GM23338 (cell line): Measurements from ENCODE around the gene CNNM3. TPM values are rescaled to one million over a fixed set of nuclear protein-coding genes. Genes with fewer than 3 reads are reported as not detected.

Experiments used
- ATAC-seq: fragments of 200-7000 bp; cut with Tn5 transposase; 3 replicates; pipeline ENCODE4 v1.9.1; 2020
- DNase-seq: peaks from one replicate; pipeline ENCODE4 v3.0.0-alpha.2; 2015; ENCODE audit warnings: low spot score
- H2AFZ ChIP-seq: fragments of 200-600 bp; sonication (generic); 2 replicates; pipeline ENCODE4 v1.8.0; 2016; ENCODE audit warnings: antibody characterized with exemption, mild to moderate bottlenecking, moderate library complexity
- H3F3A ChIP-seq: fragments of 200-600 bp; sonication (generic); replicated peaks from 2 replicates; pipeline ENCODE4 v1.8.0; 2017; ENCODE audit warnings: antibody characterized with exemption, mixed run types, low read depth
- H3K27ac ChIP-seq: fragments of 200-600 bp; sonication (generic); 2 replicates; pipeline ENCODE4 v1.6.1; 2016; ENCODE audit warnings: low read depth
- H3K27me3 ChIP-seq: fragments of 200-600 bp; sonication (generic); 2 replicates; pipeline ENCODE4 v1.8.0; 2016; ENCODE audit warnings: mild to moderate bottlenecking, mixed run types, moderate library complexity; ENCODE audit not compliant: insufficient read depth
- H3K36me3 ChIP-seq: fragments of 200-600 bp; sonication (generic); 2 replicates; pipeline ENCODE4 v1.8.0; 2016; ENCODE audit warnings: mild to moderate bottlenecking; ENCODE audit not compliant: insufficient read depth
- H3K4me1 ChIP-seq: fragments of 200-600 bp; sonication (generic); 2 replicates; pipeline ENCODE4 v1.8.0; 2016; ENCODE audit warnings: mild to moderate bottlenecking, moderate library complexity; ENCODE audit not compliant: insufficient read depth
- H3K4me2 ChIP-seq: fragments of 200-600 bp; sonication (generic); 2 replicates; pipeline ENCODE4 v1.7.1; 2017; ENCODE audit warnings: mixed run types
- H3K4me3 ChIP-seq: fragments of 200-600 bp; sonication (generic); 2 replicates; pipeline ENCODE4 v1.6.1; 2016; ENCODE audit warnings: mixed run types
- H3K79me2 ChIP-seq: fragments of 200-600 bp; sonication (generic); replicated peaks from 2 replicates; pipeline ENCODE4 v1.8.0; 2017; ENCODE audit warnings: mild to moderate bottlenecking; ENCODE audit not compliant: insufficient read depth
- H3K9me2 ChIP-seq: fragments of 200-600 bp; sonication (generic); 2 replicates; pipeline ENCODE4 v1.8.0; 2017; ENCODE audit not compliant: insufficient read depth
- H4K20me1 ChIP-seq: fragments of 200-600 bp; sonication (generic); replicated peaks from 2 replicates; pipeline ENCODE4 v1.8.0; 2017; ENCODE audit warnings: mild to moderate bottlenecking; ENCODE audit not compliant: insufficient read depth
- H3K27ac Mint-ChIP-seq: 2 replicates; pipeline ENCODE4 v1.8.0; 2020; ENCODE audit warnings: inconsistent platforms, mild to moderate bottlenecking, moderate library complexity, mixed read lengths
- H3K27me3 Mint-ChIP-seq: 3 replicates; pipeline ENCODE4 v1.8.0; 2022; ENCODE audit warnings: low read depth, mild to moderate bottlenecking, moderate library complexity, mixed read lengths, inconsistent platforms; ENCODE audit not compliant: insufficient read depth, poor library complexity
- H3K36me3 Mint-ChIP-seq: 3 replicates; pipeline ENCODE4 v1.8.0; 2021; ENCODE audit warnings: low read depth, mild to moderate bottlenecking, inconsistent platforms, moderate library complexity, mixed read lengths
- H3K4me1 Mint-ChIP-seq: 3 replicates; pipeline ENCODE4 v1.8.0; 2020; ENCODE audit warnings: mild to moderate bottlenecking, inconsistent platforms, mixed read lengths
- H3K4me3 Mint-ChIP-seq: 3 replicates; pipeline ENCODE4 v1.8.0; 2021; ENCODE audit warnings: moderate library complexity, mild to moderate bottlenecking, inconsistent platforms, mixed read lengths
- H3K9me3 Mint-ChIP-seq: 3 replicates; pipeline ENCODE4 v1.8.0; 2020; ENCODE audit warnings: moderate library complexity, mild to moderate bottlenecking, inconsistent platforms, mixed read lengths
- CREB1 ChIP-seq: fragments of 250-450 bp; sonication (Bioruptor Pico); IDR thresholded peaks from 2 replicates; pipeline ENCODE4 v1.5.0; 2020; ENCODE audit warnings: low read depth, mild to moderate bottlenecking, moderate library complexity
- CTCF ChIP-seq, 2 experiments: fragments of 200-600 bp in 1 of 2; sonication (generic) in 1 of 2; conservative IDR thresholded peaks; 2 replicates each; pipeline versions ENCODE4 v1.5.1 to v1.6.1; 2016 to 2017; ENCODE audit warnings: antibody characterized with exemption in 2 of 2, low read depth in 2 of 2, mild to moderate bottlenecking in 2 of 2, moderate library complexity in 1 of 2
- ETS1 ChIP-seq: IDR thresholded peaks from 2 replicates; pipeline ENCODE4 v1.6.1; 2016; ENCODE audit warnings: antibody characterized with exemption
- EZH2 ChIP-seq: fragments of 200-600 bp; sonication (generic); IDR thresholded peaks from one replicate; pipeline ENCODE4 v1.8.0; 2017; ENCODE audit warnings: antibody characterized with exemption, mild to moderate bottlenecking, low read depth; ENCODE audit not compliant: unreplicated experiment
- EZH2phosphoT487 ChIP-seq: fragments of 200-600 bp; sonication (generic); IDR thresholded peaks from one replicate; pipeline ENCODE4 v1.8.1; 2018; ENCODE audit warnings: antibody characterized with exemption; ENCODE audit not compliant: unreplicated experiment
- JUNB ChIP-seq: IDR thresholded peaks from one replicate; pipeline ENCODE4 v1.6.1; 2016; ENCODE audit warnings: antibody characterized with exemption; ENCODE audit not compliant: unreplicated experiment
- NANOG ChIP-seq: IDR thresholded peaks from 2 replicates; pipeline ENCODE4 v1.6.1; 2016; ENCODE audit warnings: antibody characterized with exemption, borderline replicate concordance
- POLR2AphosphoS5 ChIP-seq: IDR thresholded peaks from 2 replicates; pipeline ENCODE4 v1.6.1; 2016; ENCODE audit warnings: antibody characterized with exemption, low read depth
- STAT1 ChIP-seq: IDR thresholded peaks from one replicate; pipeline ENCODE4 v1.6.1; 2016; ENCODE audit warnings: antibody characterized with exemption; ENCODE audit not compliant: unreplicated experiment
- ZNF114 ChIP-seq: fragments of 250-450 bp; sonication (Bioruptor Pico); IDR thresholded peaks from 2 replicates; pipeline ENCODE4 v1.5.0; 2020; ENCODE audit warnings: mild to moderate bottlenecking, moderate library complexity
- ZNF331 ChIP-seq: fragments of 250-450 bp; sonication (Bioruptor Pico); IDR thresholded peaks from 2 replicates; pipeline ENCODE4 v1.5.0; 2020; ENCODE audit warnings: low read depth, mild to moderate bottlenecking, moderate library complexity
- polyA plus RNA-seq: library from polyadenylated mRNA; unstranded; fragments of >200 nt; fragmentation: Nextera tagmentation; extraction: Ambion mirVana; gene quantifications from 2 replicates; pipeline ENCODE4 v1.2.1, GENCODE V29; 2016
- total RNA-seq: library from RNA; depleted of rRNA; stranded (reverse); fragments of >200 nt; shearing (Covaris generic); gene quantifications from 2 replicates; pipeline ENCODE4 v1.2.3, GENCODE V29; 2014
- TF ChIP-seq, protein P1 (sequence below): fragments of 250-450 bp; sonication (Bioruptor Pico); IDR thresholded peaks from 2 replicates; pipeline ENCODE4 v1.5.0; 2020; ENCODE audit warnings: mild to moderate bottlenecking, moderate library complexity
- TF ChIP-seq, protein P2 (sequence below): IDR thresholded peaks from one replicate; pipeline ENCODE4 v1.6.1; 2018; ENCODE audit warnings: antibody characterized with exemption; ENCODE audit not compliant: unreplicated experiment

CNNM3 gene
- total and polyA plus RNA-seq, 2 experiments from 2014 or later = 5.3 to 25.7 TPM

- H3K9me3 Mint-ChIP-seq = no peaks in the 10 kb centered on the region
- no peak overlapping the region for H3K4me3 Mint-ChIP-seq
- Histone ChIP-seq H3K4me1 (no peaks in the 10 kb centered on the region), H3K4me3 (no peak overlapping the region), H4K20me1 (no peaks in the 10 kb centered on the region; the same call in 1 of the 2 replicates), H3K9me2 (no peaks in the 10 kb centered on the region), H3K27me3 (no peaks in the 10 kb centered on the region), H3K4me2 (no peak overlapping the region), H2AFZ (no peak overlapping the region), H3K36me3 (no peaks in the 10 kb centered on the region), H3F3A (no peaks in the 10 kb centered on the region), H3K79me2 (no peaks in the 10 kb centered on the region), H3K27ac (no peak overlapping the region)
- no peak overlapping the region; the same call in 1 of the 2 replicates for H3K27ac Mint-ChIP-seq
- no peak for TF ChIP-seq EZH2
- TF ChIP-seq, protein P1, sequence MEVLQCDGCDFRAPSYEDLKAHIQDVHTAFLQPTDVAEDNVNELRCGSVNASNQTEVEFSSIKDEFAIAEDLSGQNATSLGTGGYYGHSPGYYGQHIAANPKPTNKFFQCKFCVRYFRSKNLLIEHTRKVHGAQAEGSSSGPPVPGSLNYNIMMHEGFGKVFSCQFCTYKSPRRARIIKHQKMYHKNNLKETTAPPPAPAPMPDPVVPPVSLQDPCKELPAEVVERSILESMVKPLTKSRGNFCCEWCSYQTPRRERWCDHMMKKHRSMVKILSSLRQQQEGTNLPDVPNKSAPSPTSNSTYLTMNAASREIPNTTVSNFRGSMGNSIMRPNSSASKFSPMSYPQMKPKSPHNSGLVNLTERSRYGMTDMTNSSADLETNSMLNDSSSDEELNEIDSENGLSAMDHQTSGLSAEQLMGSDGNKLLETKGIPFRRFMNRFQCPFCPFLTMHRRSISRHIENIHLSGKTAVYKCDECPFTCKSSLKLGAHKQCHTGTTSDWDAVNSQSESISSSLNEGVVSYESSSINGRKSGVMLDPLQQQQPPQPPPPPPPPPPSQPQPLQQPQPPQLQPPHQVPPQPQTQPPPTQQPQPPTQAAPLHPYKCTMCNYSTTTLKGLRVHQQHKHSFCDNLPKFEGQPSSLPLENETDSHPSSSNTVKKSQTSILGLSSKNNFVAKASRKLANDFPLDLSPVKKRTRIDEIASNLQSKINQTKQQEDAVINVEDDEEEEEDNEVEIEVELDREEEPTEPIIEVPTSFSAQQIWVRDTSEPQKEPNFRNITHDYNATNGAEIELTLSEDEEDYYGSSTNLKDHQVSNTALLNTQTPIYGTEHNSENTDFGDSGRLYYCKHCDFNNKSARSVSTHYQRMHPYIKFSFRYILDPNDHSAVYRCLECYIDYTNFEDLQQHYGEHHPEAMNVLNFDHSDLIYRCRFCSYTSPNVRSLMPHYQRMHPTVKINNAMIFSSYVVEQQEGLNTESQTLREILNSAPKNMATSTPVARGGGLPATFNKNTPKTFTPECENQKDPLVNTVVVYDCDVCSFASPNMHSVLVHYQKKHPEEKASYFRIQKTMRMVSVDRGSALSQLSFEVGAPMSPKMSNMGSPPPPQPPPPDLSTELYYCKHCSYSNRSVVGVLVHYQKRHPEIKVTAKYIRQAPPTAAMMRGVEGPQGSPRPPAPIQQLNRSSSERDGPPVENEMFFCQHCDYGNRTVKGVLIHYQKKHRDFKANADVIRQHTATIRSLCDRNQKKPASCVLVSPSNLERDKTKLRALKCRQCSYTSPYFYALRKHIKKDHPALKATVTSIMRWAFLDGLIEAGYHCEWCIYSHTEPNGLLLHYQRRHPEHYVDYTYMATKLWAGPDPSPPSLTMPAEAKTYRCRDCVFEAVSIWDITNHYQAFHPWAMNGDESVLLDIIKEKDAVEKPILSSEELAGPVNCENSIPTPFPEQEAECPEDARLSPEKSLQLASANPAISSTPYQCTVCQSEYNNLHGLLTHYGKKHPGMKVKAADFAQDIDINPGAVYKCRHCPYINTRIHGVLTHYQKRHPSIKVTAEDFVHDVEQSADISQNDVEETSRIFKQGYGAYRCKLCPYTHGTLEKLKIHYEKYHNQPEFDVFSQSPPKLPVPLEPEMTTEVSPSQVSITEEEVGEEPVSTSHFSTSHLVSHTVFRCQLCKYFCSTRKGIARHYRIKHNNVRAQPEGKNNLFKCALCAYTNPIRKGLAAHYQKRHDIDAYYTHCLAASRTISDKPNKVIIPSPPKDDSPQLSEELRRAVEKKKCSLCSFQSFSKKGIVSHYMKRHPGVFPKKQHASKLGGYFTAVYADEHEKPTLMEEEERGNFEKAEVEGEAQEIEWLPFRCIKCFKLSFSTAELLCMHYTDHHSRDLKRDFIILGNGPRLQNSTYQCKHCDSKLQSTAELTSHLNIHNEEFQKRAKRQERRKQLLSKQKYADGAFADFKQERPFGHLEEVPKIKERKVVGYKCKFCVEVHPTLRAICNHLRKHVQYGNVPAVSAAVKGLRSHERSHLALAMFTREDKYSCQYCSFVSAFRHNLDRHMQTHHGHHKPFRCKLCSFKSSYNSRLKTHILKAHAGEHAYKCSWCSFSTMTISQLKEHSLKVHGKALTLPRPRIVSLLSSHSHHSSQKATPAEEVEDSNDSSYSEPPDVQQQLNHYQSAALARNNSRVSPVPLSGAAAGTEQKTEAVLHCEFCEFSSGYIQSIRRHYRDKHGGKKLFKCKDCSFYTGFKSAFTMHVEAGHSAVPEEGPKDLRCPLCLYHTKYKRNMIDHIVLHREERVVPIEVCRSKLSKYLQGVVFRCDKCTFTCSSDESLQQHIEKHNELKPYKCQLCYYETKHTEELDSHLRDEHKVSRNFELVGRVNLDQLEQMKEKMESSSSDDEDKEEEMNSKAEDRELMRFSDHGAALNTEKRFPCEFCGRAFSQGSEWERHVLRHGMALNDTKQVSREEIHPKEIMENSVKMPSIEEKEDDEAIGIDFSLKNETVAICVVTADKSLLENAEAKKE (CRISPR knock-in tag) = no peak
- no peak for TF ChIP-seq STAT1
- TF ChIP-seq JUNB = no peak
- no peak for TF ChIP-seq CTCF (conservative IDR thresholded peaks at IDR 0.05; ENCODE audit: low read depth in 2 of 2)
- no peak for TF ChIP-seq POLR2AphosphoS5
- no peak for TF ChIP-seq NANOG
- TF ChIP-seq, protein P2, sequence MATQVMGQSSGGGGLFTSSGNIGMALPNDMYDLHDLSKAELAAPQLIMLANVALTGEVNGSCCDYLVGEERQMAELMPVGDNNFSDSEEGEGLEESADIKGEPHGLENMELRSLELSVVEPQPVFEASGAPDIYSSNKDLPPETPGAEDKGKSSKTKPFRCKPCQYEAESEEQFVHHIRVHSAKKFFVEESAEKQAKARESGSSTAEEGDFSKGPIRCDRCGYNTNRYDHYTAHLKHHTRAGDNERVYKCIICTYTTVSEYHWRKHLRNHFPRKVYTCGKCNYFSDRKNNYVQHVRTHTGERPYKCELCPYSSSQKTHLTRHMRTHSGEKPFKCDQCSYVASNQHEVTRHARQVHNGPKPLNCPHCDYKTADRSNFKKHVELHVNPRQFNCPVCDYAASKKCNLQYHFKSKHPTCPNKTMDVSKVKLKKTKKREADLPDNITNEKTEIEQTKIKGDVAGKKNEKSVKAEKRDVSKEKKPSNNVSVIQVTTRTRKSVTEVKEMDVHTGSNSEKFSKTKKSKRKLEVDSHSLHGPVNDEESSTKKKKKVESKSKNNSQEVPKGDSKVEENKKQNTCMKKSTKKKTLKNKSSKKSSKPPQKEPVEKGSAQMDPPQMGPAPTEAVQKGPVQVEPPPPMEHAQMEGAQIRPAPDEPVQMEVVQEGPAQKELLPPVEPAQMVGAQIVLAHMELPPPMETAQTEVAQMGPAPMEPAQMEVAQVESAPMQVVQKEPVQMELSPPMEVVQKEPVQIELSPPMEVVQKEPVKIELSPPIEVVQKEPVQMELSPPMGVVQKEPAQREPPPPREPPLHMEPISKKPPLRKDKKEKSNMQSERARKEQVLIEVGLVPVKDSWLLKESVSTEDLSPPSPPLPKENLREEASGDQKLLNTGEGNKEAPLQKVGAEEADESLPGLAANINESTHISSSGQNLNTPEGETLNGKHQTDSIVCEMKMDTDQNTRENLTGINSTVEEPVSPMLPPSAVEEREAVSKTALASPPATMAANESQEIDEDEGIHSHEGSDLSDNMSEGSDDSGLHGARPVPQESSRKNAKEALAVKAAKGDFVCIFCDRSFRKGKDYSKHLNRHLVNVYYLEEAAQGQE = no peak
- TF ChIP-seq EZH2phosphoT487 = no peak
- TF ChIP-seq ETS1 = no peak
- TF ChIP-seq ZNF331 (CRISPR knock-in tag) = no peak
- TF ChIP-seq ZNF114 (CRISPR knock-in tag) = no peak
- no peak for TF ChIP-seq CREB1 (CRISPR knock-in tag)
- peaks cover 9% of the 10 kb centered on the region for H3K27me3 Mint-ChIP-seq
- peaks cover 5% of the 10 kb centered on the region; the same call in 2 of the 3 replicates for H3K4me1 Mint-ChIP-seq
- H3K36me3 Mint-ChIP-seq = no peaks in the 10 kb centered on the region
- no peak for DNase-seq
- ATAC-seq = peak; percentile 52
These were observed 27.4 kb upstream of the CNNM3 start for GRCh38 chr2:96788442-96789244.
